HEK293 (cell line): ENCODE measurements around the gene ATP5PO.

ENCODE experiments used
- KLF16 ChIP-seq: fragments of 450-650 bp; formaldehyde crosslinking; IDR thresholded peaks from 2 replicates; pipeline ENCODE4 v1.5.1; 2017; ENCODE audit warnings: missing biosample characterization, missing genetic modification characterization
- MEIS1 ChIP-seq: sonication (generic); formaldehyde crosslinking; IDR thresholded peaks from 2 replicates; pipeline ENCODE4 v1.8.1; 2022; ENCODE audit warnings: missing genetic modification reagents, mild to moderate bottlenecking, borderline replicate concordance
- ZFP41 ChIP-seq: fragments of 450-650 bp; formaldehyde crosslinking; IDR thresholded peaks from 2 replicates; pipeline ENCODE4 v1.5.1; 2016; ENCODE audit warnings: missing biosample characterization, missing genetic modification characterization, borderline replicate concordance
- ZNF112 ChIP-seq: fragments of 450-650 bp; formaldehyde crosslinking; IDR thresholded peaks from 2 replicates; pipeline ENCODE4 v1.5.0; 2017; ENCODE audit warnings: missing biosample characterization, missing genetic modification characterization
- ZNF121 ChIP-seq: fragments of 450-650 bp; formaldehyde crosslinking; IDR thresholded peaks from 2 replicates; pipeline ENCODE4 v1.5.1; 2016; ENCODE audit warnings: missing biosample characterization, missing genetic modification characterization
- ZNF223 ChIP-seq: fragments of 450-650 bp; formaldehyde crosslinking; IDR thresholded peaks from 2 replicates; pipeline ENCODE4 v1.5.1; 2016; ENCODE audit warnings: missing biosample characterization, missing genetic modification characterization
- ZNF266 ChIP-seq: fragments of 450-650 bp; formaldehyde crosslinking; IDR thresholded peaks from 2 replicates; pipeline ENCODE4 v1.5.1; 2016; ENCODE audit warnings: missing biosample characterization, missing genetic modification characterization, low read depth
- ZNF366 ChIP-seq: fragments of 450-650 bp; formaldehyde crosslinking; conservative IDR thresholded peaks from 2 replicates; pipeline ENCODE4 v1.5.1; 2016; ENCODE audit warnings: missing biosample characterization, missing genetic modification characterization
- ZNF530 ChIP-seq: fragments of 450-650 bp; formaldehyde crosslinking; IDR thresholded peaks from 2 replicates; pipeline ENCODE4 v1.5.1; 2016; ENCODE audit warnings: low read depth, missing biosample characterization, missing genetic modification characterization
- ZNF677 ChIP-seq: fragments of 450-650 bp; IDR thresholded peaks from 2 replicates; pipeline ENCODE4 v1.5.0; 2018; ENCODE audit warnings: missing biosample characterization, mild to moderate bottlenecking, missing genetic modification characterization, moderate library complexity
- TF ChIP-seq, protein P1 (sequence below): fragments of 450-650 bp; formaldehyde crosslinking; IDR thresholded peaks from 2 replicates; pipeline ENCODE4 v1.5.1; 2016; ENCODE audit warnings: missing biosample characterization, missing genetic modification characterization, borderline replicate concordance
- TF ChIP-seq, protein P2 (sequence below): fragments of 450-650 bp; formaldehyde crosslinking; IDR thresholded peaks from 2 replicates; pipeline ENCODE4 v1.5.1; 2016; ENCODE audit warnings: missing biosample characterization, missing genetic modification characterization
- TF ChIP-seq, protein P3 (sequence below): IDR thresholded peaks from 2 replicates; pipeline ENCODE4 v1.6.1; 2011; ENCODE audit warnings: mild to moderate bottlenecking, low read depth, low read length, borderline replicate concordance
- TF ChIP-seq, protein P4 (sequence below): fragments of 450-650 bp; formaldehyde crosslinking; IDR thresholded peaks from 2 replicates; pipeline ENCODE4 v1.5.1; 2016; ENCODE audit warnings: missing biosample characterization, missing genetic modification characterization, low read depth

DNA sequence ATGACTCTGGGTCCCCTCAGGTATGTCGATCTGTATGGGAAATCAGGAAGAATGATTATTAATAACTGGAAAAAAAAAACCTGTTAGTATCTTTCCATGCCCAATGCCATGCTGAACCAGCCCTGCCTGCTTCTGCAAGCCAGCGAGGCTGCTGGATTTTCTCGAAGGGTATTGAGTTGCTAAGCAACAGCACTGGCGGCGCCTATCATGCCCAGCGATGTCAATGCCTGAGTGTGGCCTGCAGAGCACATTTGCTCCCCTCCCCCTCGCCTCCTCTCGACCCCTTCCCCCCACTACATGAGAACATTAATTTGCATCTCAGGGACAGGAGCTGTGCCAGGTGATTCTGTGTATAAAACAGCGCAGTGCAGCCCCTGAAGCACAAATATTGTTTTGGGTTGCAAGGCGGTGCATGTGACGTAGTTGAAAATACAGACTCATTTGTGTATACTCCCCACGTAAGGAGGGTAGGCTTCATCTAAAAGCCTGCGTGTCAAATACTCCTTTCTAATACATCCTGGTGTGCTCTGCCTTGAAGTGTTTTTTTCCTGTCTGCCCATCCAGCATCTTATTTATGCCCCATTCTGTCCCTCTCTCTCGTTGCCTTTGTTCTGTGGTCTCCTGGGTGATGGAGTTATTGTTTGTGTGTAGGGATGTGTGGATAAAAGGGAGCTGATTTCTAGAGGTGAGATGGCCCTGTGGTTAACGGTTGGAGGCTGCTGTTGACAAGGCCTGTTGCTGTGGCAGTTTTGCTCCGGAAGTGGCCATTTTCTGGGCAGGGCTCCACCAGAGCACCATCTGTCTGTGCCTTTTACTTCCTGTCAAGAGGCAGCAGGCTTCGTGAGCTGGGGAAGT is 32.7 kb upstream of the ATP5PO start:
- TF ChIP-seq ZNF677 (tag by site-specific recombination) (no peak), ZNF530 (no peak), ZNF223 (tag by site-specific recombination) (no peak), MEIS1 (no peak), ZNF366 (no peak), KLF16 (tag by site-specific recombination) (no peak; the same call in 1 of the 2 replicates), ZNF266 (no peak), ZNF112 (tag by site-specific recombination) (no peak), ZFP41 (tag by site-specific recombination) (no peak), ZNF121 (no peak)
- TF ChIP-seq, protein P1, sequence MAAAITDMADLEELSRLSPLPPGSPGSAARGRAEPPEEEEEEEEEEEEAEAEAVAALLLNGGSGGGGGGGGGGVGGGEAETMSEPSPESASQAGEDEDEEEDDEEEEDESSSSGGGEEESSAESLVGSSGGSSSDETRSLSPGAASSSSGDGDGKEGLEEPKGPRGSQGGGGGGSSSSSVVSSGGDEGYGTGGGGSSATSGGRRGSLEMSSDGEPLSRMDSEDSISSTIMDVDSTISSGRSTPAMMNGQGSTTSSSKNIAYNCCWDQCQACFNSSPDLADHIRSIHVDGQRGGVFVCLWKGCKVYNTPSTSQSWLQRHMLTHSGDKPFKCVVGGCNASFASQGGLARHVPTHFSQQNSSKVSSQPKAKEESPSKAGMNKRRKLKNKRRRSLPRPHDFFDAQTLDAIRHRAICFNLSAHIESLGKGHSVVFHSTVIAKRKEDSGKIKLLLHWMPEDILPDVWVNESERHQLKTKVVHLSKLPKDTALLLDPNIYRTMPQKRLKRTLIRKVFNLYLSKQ (tag by site-specific recombination): no peak
- TF ChIP-seq, protein P2, sequence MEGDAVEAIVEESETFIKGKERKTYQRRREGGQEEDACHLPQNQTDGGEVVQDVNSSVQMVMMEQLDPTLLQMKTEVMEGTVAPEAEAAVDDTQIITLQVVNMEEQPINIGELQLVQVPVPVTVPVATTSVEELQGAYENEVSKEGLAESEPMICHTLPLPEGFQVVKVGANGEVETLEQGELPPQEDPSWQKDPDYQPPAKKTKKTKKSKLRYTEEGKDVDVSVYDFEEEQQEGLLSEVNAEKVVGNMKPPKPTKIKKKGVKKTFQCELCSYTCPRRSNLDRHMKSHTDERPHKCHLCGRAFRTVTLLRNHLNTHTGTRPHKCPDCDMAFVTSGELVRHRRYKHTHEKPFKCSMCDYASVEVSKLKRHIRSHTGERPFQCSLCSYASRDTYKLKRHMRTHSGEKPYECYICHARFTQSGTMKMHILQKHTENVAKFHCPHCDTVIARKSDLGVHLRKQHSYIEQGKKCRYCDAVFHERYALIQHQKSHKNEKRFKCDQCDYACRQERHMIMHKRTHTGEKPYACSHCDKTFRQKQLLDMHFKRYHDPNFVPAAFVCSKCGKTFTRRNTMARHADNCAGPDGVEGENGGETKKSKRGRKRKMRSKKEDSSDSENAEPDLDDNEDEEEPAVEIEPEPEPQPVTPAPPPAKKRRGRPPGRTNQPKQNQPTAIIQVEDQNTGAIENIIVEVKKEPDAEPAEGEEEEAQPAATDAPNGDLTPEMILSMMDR (tag by site-specific recombination): no peak
- TF ChIP-seq, protein P3, sequence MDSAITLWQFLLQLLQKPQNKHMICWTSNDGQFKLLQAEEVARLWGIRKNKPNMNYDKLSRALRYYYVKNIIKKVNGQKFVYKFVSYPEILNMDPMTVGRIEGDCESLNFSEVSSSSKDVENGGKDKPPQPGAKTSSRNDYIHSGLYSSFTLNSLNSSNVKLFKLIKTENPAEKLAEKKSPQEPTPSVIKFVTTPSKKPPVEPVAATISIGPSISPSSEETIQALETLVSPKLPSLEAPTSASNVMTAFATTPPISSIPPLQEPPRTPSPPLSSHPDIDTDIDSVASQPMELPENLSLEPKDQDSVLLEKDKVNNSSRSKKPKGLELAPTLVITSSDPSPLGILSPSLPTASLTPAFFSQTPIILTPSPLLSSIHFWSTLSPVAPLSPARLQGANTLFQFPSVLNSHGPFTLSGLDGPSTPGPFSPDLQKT: no peak
- TF ChIP-seq, protein P4, sequence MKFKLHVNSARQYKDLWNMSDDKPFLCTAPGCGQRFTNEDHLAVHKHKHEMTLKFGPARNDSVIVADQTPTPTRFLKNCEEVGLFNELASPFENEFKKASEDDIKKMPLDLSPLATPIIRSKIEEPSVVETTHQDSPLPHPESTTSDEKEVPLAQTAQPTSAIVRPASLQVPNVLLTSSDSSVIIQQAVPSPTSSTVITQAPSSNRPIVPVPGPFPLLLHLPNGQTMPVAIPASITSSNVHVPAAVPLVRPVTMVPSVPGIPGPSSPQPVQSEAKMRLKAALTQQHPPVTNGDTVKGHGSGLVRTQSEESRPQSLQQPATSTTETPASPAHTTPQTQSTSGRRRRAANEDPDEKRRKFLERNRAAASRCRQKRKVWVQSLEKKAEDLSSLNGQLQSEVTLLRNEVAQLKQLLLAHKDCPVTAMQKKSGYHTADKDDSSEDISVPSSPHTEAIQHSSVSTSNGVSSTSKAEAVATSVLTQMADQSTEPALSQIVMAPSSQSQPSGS: no peak; the same call in 1 of the 2 replicates
